Common myeloid progenitor, CD34-positive (primary cell): ENCODE results near the gene ROR2.

Source experiments
- CTCF ChIA-PET: fragments of 350-600 bp; sonication (Branson Sonifier 250); formaldehyde crosslinking; loops from one replicate; lab custom pipeline; 2021; ENCODE audit warnings: antibody characterized with exemption; lab: Charles Lee
- POLR2A ChIA-PET: fragments of 350-600 bp; sonication (Branson Sonifier 250); formaldehyde crosslinking; loops from one replicate; lab custom pipeline; 2021; ENCODE audit warnings: antibody characterized with exemption; lab: Charles Lee
- DNase-seq, 3 donors: peaks; one replicate each; pipeline versions ENCODE4 v3.0.0 to v3.0.0-alpha.2; 2013
- H3K27ac ChIP-seq, 2 experiments: 1 replicate in 1 of 2; 2 replicates in 1 of 2; pipeline ENCODE4 v1.7.0; 2013; ENCODE audit warnings: inconsistent platforms in 2 of 2, low read length in 2 of 2, mild to moderate bottlenecking in 2 of 2, low read depth in 1 of 2, moderate library complexity in 1 of 2; ENCODE audit not compliant: severe bottlenecking in 2 of 2, insufficient read depth in 1 of 2, poor library complexity in 1 of 2
- H3K27me3 ChIP-seq, 5 experiments: replicated peaks in 2 of 5; 1 replicate in 3 of 5; 2 replicates in 2 of 5; pipeline versions ENCODE4 v1.6.1 to v1.7.0; 2013; ENCODE audit warnings: low read length in 4 of 5, mild to moderate bottlenecking in 2 of 5, moderate library complexity in 2 of 5, inconsistent platforms in 1 of 5; ENCODE audit not compliant: insufficient read depth in 5 of 5, control insufficient read depth in 4 of 5
- H3K36me3 ChIP-seq, 4 experiments: 1 replicate in 2 of 4; 2 replicates in 2 of 4; pipeline versions ENCODE4 v1.6.1 to v1.7.0; 2013; ENCODE audit warnings: low read length in 3 of 4, control low read depth in 1 of 4, mild to moderate bottlenecking in 1 of 4; ENCODE audit not compliant: control insufficient read depth in 4 of 4, insufficient read depth in 4 of 4
- H3K4me1 ChIP-seq, 4 experiments: 1 replicate in 3 of 4; 2 replicates in 1 of 4; pipeline versions ENCODE4 v1.6.1 to v1.7.1; 2013; ENCODE audit warnings: low read length in 3 of 4, mild to moderate bottlenecking in 3 of 4, control low read depth in 1 of 4, inconsistent platforms in 1 of 4, moderate library complexity in 1 of 4; ENCODE audit not compliant: control insufficient read depth in 4 of 4, insufficient read depth in 4 of 4; ENCODE audit errors: control extremely low read depth in 1 of 4
- H3K4me3 ChIP-seq, 7 experiments: 1 replicate in 4 of 7; 2 replicates in 3 of 7; pipeline versions ENCODE4 v1.5.1 to v1.7.0; 2013; ENCODE audit warnings: mild to moderate bottlenecking in 7 of 7, low read length in 6 of 7, moderate library complexity in 6 of 7, inconsistent platforms in 2 of 7, low read depth in 2 of 7, control low read depth in 1 of 7; ENCODE audit not compliant: insufficient read depth in 4 of 7, control insufficient read depth in 1 of 7; ENCODE audit errors: extremely low read depth in 1 of 7
- H3K9me3 ChIP-seq, 5 experiments: 1 replicate in 4 of 5; 2 replicates in 1 of 5; pipeline versions ENCODE4 v1.6.1 to v1.7.1; 2013; ENCODE audit warnings: low read length in 4 of 5, mild to moderate bottlenecking in 2 of 5, inconsistent platforms in 1 of 5, low read depth in 1 of 5, moderate library complexity in 1 of 5; ENCODE audit not compliant: control insufficient read depth in 4 of 5, insufficient read depth in 2 of 5; ENCODE audit errors: control extremely low read depth in 1 of 5
- WGBS: methylation state at CpG from one replicate; pipeline ENCODE4 v1.1.5; 2013; ENCODE audit not compliant: insufficient coverage; 5-methylcytosine and 5-hydroxymethylcytosine counted together

Gene ROR2

DNA sequence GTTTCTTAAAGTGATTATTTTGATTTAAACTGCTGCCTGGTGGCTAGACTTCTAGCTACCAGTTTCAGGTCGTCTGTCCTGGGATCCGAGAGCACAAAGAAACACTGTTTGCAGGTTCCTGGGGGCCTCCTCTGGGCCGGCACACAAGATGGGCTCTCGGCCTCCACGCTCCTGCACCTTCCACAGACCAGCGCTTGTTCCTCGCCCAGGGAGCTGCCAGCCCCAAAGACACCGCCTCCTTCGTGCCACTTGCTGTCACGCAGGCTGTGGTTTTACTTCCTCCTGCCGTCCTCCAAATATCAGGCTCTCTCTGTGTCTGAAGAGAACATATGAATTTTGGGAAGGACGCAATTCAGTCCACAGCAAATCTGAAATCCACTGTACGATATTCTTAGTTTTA, 105.8 kb downstream of the ROR2 start:
- Histone ChIP-seq H3K36me3 (no peaks in the 10 kb centered on the region), H3K27ac (no peak overlapping the region), H3K4me1 (peaks cover 0 to 27% (median 20%) of the 10 kb centered on the region in 4 experiments), H3K4me3 (peak overlapping the region in 5 of 7 experiments; percentile 19 to 71 (median 53)), H3K27me3 (peaks cover 0 to 2% (median 0%) of the 10 kb centered on the region in 5 experiments), H3K9me3 (no peaks in the 10 kb centered on the region)
- peak; percentile 51 to 77 (median 72) for DNase-seq
- POLR2A ChIA-PET, result no interaction called here
- whole genome bisulfite sequencing, result 4% methylated on average over 9 of the region's 13 CpGs
- CTCF ChIA-PET, result interaction anchor here (1.0 to 1.5 kb wide), 2 partner anchors 14 to 106 kb away, joined by 3 to 4 read pairs; partner anchors contain the start of gene ROR2

DNA sequence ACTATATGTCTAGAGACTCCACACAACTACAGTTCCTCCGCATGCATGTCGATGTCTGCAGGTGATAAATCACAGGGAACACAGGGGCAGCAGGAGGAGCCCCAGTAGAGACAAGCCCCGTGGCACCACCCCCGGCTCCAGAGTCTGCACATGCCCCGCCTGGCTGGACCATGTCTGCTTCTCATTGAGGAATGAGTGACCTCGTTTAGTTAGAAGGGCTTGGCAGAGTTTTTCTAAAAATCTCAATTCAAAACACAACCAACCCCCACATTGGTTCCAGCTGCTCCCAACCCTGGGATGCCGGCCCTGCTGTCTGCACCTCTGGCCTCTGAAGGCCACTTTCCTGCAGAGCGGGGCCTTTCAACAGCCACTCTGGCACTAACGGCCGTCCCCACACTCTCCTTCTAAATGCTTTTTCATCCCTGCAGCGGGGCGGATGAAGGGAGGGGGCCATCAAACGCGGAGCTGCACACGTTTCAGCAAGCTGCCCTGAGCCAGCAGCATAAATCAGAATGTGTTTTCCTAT, 106.3 kb downstream of the ROR2 start:
- Histone ChIP-seq H3K27ac (no peak overlapping the region), H3K27me3 (peaks cover 0 to 2% (median 0%) of the 10 kb centered on the region in 5 experiments), H3K36me3 (no peaks in the 10 kb centered on the region), H3K4me3 (peak overlapping the region in 4 of 7 experiments; percentile 33 to 71 (median 56)), H3K4me1 (peaks cover 0 to 27% (median 20%) of the 10 kb centered on the region in 4 experiments), H3K9me3 (no peaks in the 10 kb centered on the region)
- WGBS, result 1% methylated on average over 7 of the region's 15 CpGs
- peak in 2 of 3 donors; percentile 25 to 39 for DNase-seq
- ChIA-PET CTCF (interaction anchor here (1.0 to 1.5 kb wide), 2 partner anchors 13 to 106 kb away, joined by 3 to 4 read pairs; partner anchors contain the start of gene ROR2), POLR2A (no interaction called here)

DNA sequence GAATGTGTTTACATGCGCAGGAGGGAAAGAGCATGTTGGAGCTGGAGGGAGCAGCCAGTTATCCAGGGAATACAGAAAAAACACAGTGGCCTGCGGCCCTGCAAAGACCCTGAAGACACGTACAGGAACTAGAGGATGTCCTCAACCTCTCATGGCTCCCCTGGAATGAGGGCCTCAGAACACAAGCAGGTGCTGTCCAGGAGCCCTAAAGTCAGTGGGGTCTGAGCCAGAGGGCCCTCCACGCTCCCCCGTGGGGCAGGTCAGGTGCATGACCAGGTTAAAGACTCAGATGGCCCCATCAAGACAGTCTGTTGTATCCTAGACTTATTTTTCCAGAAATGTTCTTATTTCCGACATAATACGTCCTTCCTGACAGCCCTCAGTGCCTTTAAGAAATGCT, 106.9 kb downstream of the ROR2 start:
- H3K4me3 ChIP-seq, result no peak overlapping the region
- no peaks in the 10 kb centered on the region for H3K9me3 ChIP-seq
- ChIA-PET POLR2A (no interaction called here), CTCF (no interaction called here)
- H3K36me3 ChIP-seq, result no peaks in the 10 kb centered on the region
- DNase-seq, result no peak
- peaks cover 0 to 27% (median 20%) of the 10 kb centered on the region in 4 experiments for H3K4me1 ChIP-seq
- no peak overlapping the region for H3K27ac ChIP-seq
- peaks cover 0 to 2% (median 0%) of the 10 kb centered on the region in 5 experiments for H3K27me3 ChIP-seq
- 93% methylated on average over 7 of the region's 7 CpGs for WGBS

- ChIA-PET POLR2A (no interaction called here), CTCF (no interaction called here)
- Histone ChIP-seq H3K27me3 (peaks cover 0 to 2% (median 0%) of the 10 kb centered on the region in 5 experiments), H3K36me3 (no peaks in the 10 kb centered on the region), H3K4me3 (no peak overlapping the region), H3K9me3 (no peaks in the 10 kb centered on the region), H3K4me1 (peaks cover 0 to 26% (median 20%) of the 10 kb centered on the region in 4 experiments), H3K27ac (no peak overlapping the region)
- DNase-seq, result no peak
- WGBS, result 100% methylated on average over 2 of the region's 9 CpGs
These were observed 107.5 kb downstream of the ROR2 start for GRCh38 chr9:91842358-91843049.

DNA sequence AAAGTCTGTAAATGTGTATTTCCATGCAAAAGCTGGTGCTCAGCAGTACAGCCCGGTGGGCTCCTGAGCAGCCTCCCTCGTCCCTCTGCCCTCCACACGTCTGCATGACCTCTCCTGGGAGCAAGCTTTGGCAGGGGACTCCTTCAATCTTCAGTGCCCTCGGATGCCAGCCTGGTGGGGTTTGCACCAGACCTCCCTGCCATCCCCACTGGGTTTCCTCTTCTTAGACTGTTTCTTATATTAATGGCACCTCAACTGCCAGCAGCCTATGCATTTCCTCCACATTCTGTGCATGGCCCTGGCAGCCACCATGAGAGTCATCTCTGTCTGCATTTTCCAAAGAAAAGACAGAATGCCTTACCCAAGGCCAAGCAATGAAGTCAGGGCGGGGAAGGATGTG, 108.4 kb downstream of the ROR2 start:
- Histone ChIP-seq H3K4me3 (no peak overlapping the region), H3K36me3 (no peaks in the 10 kb centered on the region), H3K4me1 (peaks cover 0 to 26% (median 20%) of the 10 kb centered on the region in 4 experiments), H3K27ac (no peak overlapping the region), H3K27me3 (peaks cover 0 to 2% (median 0%) of the 10 kb centered on the region in 5 experiments), H3K9me3 (no peaks in the 10 kb centered on the region)
- ChIA-PET POLR2A (no interaction called here), CTCF (no interaction called here)
- WGBS, result 96% methylated on average over 5 of the region's 5 CpGs
- DNase-seq, result no peak

GRCh38 chr9:91840882-91841281, 109.1 kb downstream of the ROR2 start:
- Histone ChIP-seq H3K4me1 (peaks cover 0 to 26% (median 20%) of the 10 kb centered on the region in 4 experiments), H3K9me3 (no peaks in the 10 kb centered on the region), H3K36me3 (no peaks in the 10 kb centered on the region), H3K27ac (no peak overlapping the region), H3K4me3 (no peak overlapping the region), H3K27me3 (peaks cover 0 to 2% (median 0%) of the 10 kb centered on the region in 5 experiments)
- WGBS, result 100% methylated on average over 4 of the region's 6 CpGs
- CTCF ChIA-PET, result no interaction called here
- POLR2A ChIA-PET, result no interaction called here
- DNase-seq, result no peak

DNA sequence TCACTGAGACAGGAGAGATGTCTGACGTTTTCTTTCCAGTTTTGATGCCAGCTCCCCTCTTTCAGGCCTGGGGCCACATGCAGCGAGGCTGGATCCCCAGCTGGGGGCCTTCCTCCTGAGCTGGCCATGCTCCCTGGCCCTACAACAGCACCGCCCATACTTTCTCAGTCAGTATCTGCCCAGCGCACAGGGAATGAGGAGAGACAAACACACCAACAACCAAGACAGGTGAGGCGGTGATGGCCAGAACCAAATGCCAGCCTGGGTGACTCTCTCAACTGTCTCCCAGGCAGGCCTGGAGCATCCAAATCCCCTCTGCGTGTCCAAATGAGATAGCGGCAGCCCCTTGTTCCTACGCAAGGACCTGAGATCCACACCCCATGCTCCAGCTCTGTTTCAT, 109.6 kb downstream of the ROR2 start:
- no peak overlapping the region for H3K27ac ChIP-seq
- peaks cover 0 to 2% (median 0%) of the 10 kb centered on the region in 5 experiments for H3K27me3 ChIP-seq
- H3K9me3 ChIP-seq, result no peaks in the 10 kb centered on the region
- no peaks in the 10 kb centered on the region for H3K36me3 ChIP-seq
- H3K4me3 ChIP-seq, result no peak overlapping the region
- CTCF ChIA-PET, result no interaction called here
- POLR2A ChIA-PET, result no interaction called here
- WGBS, result 94% methylated on average over 5 of the region's 8 CpGs
- DNase-seq, result no peak
- H3K4me1 ChIP-seq, result peaks cover 0 to 26% (median 20%) of the 10 kb centered on the region in 4 experiments
